SH-SY5Y (cell line): ENCODE data around the gene TXNDC16.

Source experiments
- GATA2 ChIP-seq: IDR thresholded peaks from 2 replicates; pipeline ENCODE4 v1.6.1; 2011; ENCODE audit warnings: mild to moderate bottlenecking, low read depth, low read length
- GATA3 ChIP-seq: IDR thresholded peaks from 2 replicates; pipeline ENCODE4 v1.6.1; 2011; ENCODE audit warnings: low read depth, mild to moderate bottlenecking, low read length, moderate library complexity

DNA sequence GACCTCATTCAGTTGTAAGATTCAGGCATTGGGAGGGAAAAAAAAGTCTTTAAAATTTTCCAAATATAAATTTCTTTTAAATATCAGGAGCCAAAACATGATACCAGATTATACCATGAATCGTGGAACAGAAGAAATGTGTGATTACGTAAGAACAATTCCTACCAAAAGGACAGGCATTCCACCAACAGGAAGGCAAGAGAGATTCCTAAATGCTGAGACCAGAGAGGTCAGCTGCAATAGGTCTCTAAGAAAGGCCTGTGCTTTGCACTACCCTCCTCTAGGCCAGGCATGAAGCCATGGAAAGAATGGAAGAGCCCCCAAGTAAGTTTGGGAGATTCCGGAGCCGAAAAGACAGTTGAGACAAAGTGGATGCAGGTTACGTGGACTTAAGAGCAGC lies 154.5 kb downstream of the TXNDC16 start:
- TF ChIP-seq GATA2 (no peak), GATA3 (no peak)
